ENCODE data around the gene CSTPP1. TPM values are rescaled to one million over a fixed set of nuclear protein-coding genes. Genes with fewer than 3 reads are reported as not detected.
"Not testable (repeated sequence)": the region's sequence is repeated elsewhere in the genome, so short reads cannot be mapped to it uniquely, and the experiment has no call there.

The CSTPP1 gene
- total RNA-seq, 4 donors from 2014 or later, result 35.3 to 51.9 (median 39.7) TPM

GRCh38 chr11:47111318-47111804 lies 174.8 kb downstream of the CSTPP1 start:
- Histone ChIP-seq H3K36me3 (no peaks in the 10 kb centered on the region), H3K27me3 (no peaks in the 10 kb centered on the region), H3K27ac (no peak overlapping the region), H3K9me3 (no peaks in the 10 kb centered on the region), H3K4me3 (no peak overlapping the region), H3K4me1 (peaks cover 0 to 25% (median 4%) of the 10 kb centered on the region in 4 donors)
- DNase-seq (ENCODE audit: low spot score in 2 of 2), result no peak
- no peak for TF ChIP-seq EP300 (IDR thresholded peaks at IDR 0.05)
- WGBS, 2 donors, result 94 to 95% methylated on average over 8 of the region's 8 CpGs

- H3K4me1 ChIP-seq, result peaks cover 0 to 17% (median 0%) of the 10 kb centered on the region in 4 donors
- not testable (repeated sequence) for H3K4me3 ChIP-seq; H3K27me3 ChIP-seq; H3K27ac ChIP-seq; H3K36me3 ChIP-seq; H3K9me3 ChIP-seq; DNase-seq (ENCODE audit: low spot score in 2 of 2)
- 98 to 100% methylated on average over 3 of the region's 4 CpGs for WGBS, 2 donors
Observed at GRCh38 chr11:47112941-47113340, 176.4 kb downstream of the CSTPP1 start.

- 81 to 84% methylated on average over 19 to 20 of the region's 20 CpGs for WGBS, 2 donors
- not testable (repeated sequence) for H3K36me3 ChIP-seq; H3K27me3 ChIP-seq; DNase-seq (ENCODE audit: low spot score in 2 of 2); H3K4me1 ChIP-seq; H3K27ac ChIP-seq; H3K9me3 ChIP-seq; H3K4me3 ChIP-seq
Observed at GRCh38 chr11:47118958-47119688, 182.6 kb downstream of the CSTPP1 start.

- Histone ChIP-seq H3K4me3 (no peak overlapping the region), H3K27ac (no peak overlapping the region), H3K9me3 (no peaks in the 10 kb centered on the region), H3K4me1 (no peaks in the 10 kb centered on the region), H3K36me3 (no peaks in the 10 kb centered on the region), H3K27me3 (no peaks in the 10 kb centered on the region)
- DNase-seq (ENCODE audit: low spot score in 2 of 2), result no peak
- WGBS, 2 donors, result 89 to 90% methylated on average over 2 of the region's 2 CpGs
- TF ChIP-seq EP300 (IDR thresholded peaks at IDR 0.05) (no peak), POLR2A (IDR thresholded peaks at IDR 0.05) (no peak)
- TF ChIP-seq, protein P1, sequence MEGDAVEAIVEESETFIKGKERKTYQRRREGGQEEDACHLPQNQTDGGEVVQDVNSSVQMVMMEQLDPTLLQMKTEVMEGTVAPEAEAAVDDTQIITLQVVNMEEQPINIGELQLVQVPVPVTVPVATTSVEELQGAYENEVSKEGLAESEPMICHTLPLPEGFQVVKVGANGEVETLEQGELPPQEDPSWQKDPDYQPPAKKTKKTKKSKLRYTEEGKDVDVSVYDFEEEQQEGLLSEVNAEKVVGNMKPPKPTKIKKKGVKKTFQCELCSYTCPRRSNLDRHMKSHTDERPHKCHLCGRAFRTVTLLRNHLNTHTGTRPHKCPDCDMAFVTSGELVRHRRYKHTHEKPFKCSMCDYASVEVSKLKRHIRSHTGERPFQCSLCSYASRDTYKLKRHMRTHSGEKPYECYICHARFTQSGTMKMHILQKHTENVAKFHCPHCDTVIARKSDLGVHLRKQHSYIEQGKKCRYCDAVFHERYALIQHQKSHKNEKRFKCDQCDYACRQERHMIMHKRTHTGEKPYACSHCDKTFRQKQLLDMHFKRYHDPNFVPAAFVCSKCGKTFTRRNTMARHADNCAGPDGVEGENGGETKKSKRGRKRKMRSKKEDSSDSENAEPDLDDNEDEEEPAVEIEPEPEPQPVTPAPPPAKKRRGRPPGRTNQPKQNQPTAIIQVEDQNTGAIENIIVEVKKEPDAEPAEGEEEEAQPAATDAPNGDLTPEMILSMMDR (IDR thresholded peaks at IDR 0.05), result no peak
Observed at GRCh38 chr11:47121056-47121455, 184.5 kb downstream of the CSTPP1 start.

- Histone ChIP-seq H3K4me1 (no peaks in the 10 kb centered on the region), H3K27me3 (no peaks in the 10 kb centered on the region), H3K9me3 (no peaks in the 10 kb centered on the region), H3K27ac (no peak overlapping the region), H3K36me3 (no peaks in the 10 kb centered on the region), H3K4me3 (no peak overlapping the region)
- TF ChIP-seq, protein P1 (IDR thresholded peaks at IDR 0.05), result no peak
- TF ChIP-seq EP300 (IDR thresholded peaks at IDR 0.05) (no peak), POLR2A (IDR thresholded peaks at IDR 0.05) (no peak)
- WGBS, 2 donors, result 70 to 83% methylated on average over 2 of the region's 2 CpGs
- no peak for DNase-seq (ENCODE audit: low spot score in 2 of 2)
Observed at GRCh38 chr11:47121731-47122130, 185.2 kb downstream of the CSTPP1 start.

GRCh38 chr11:47123094-47123493 lies 186.5 kb downstream of the CSTPP1 start:
- no peaks in the 10 kb centered on the region for H3K9me3 ChIP-seq
- DNase-seq (ENCODE audit: low spot score in 2 of 2), result no peak
- TF ChIP-seq EP300 (IDR thresholded peaks at IDR 0.05) (no peak), POLR2A (IDR thresholded peaks at IDR 0.05) (no peak)
- TF ChIP-seq, protein P1 (IDR thresholded peaks at IDR 0.05), result no peak
- no peak overlapping the region for H3K27ac ChIP-seq
- no peaks in the 10 kb centered on the region for H3K4me1 ChIP-seq
- WGBS, 2 donors, result 50 to 72% methylated on average over 2 of the region's 2 CpGs
- no peak overlapping the region for H3K4me3 ChIP-seq
- no peaks in the 10 kb centered on the region for H3K36me3 ChIP-seq
- no peaks in the 10 kb centered on the region for H3K27me3 ChIP-seq

All from tibial nerve (tissue), 4 donors.